Keratinocyte (primary cell): Measurements from ENCODE around the gene XRCC1.

Experiments used
- EZH2 ChIP-seq: IDR thresholded peaks from one replicate; pipeline ENCODE4 v1.6.1; 2012; ENCODE audit warnings: inconsistent platforms, mild to moderate bottlenecking, low read length, moderate library complexity
- TF ChIP-seq, protein P1 (sequence below), 3 experiments: IDR thresholded peaks in 1 of 3; conservative IDR thresholded peaks in 1 of 3; optimal IDR thresholded peaks in 1 of 3; 2 replicates in 2 of 3; 3 replicates in 1 of 3; pipeline versions ENCODE3 to v1.5.1; 2011; ENCODE audit warnings: low read length in 3 of 3, mild to moderate bottlenecking in 3 of 3, moderate library complexity in 2 of 3, control low read depth in 1 of 3, inconsistent platforms in 1 of 3; ENCODE audit not compliant: insufficient read depth in 2 of 3; ENCODE audit errors: extremely low read depth in 1 of 3

DNA sequence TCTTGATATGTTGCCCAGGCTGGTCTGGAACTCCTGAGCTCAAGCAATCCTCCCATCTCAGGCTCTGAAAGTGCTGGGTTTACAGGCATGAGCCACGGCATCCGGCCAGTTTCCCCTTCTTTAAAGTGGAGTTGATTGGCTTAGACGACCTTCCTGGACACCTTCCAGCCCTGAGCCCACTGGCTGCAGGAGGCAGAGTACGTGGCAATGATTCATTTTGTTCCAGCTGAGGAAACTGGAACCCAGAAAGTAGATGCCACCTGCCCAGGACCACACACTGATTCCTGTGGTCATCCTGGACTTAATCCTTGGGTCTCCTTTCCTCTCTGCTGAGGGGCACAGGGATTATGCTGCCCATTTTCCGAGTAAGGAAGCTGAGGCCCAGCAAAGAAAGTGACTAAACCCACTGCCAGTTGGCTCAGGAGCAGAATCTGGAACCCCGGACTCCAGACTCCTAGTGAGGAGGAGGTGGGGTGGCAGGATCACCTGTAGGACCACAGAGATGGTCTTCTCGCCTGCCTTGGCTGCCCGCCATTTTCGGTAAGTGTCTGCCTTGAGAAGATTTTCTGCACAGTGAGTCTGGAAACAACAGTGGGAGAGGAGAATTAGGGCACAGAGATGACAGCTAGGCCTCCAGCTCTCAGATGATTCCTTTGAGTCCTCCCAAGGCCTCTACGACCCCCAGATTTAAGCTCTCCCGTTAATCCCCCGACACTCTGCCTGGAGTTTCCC, 737 bp downstream of the XRCC1 start:
- TF ChIP-seq, protein P1, sequence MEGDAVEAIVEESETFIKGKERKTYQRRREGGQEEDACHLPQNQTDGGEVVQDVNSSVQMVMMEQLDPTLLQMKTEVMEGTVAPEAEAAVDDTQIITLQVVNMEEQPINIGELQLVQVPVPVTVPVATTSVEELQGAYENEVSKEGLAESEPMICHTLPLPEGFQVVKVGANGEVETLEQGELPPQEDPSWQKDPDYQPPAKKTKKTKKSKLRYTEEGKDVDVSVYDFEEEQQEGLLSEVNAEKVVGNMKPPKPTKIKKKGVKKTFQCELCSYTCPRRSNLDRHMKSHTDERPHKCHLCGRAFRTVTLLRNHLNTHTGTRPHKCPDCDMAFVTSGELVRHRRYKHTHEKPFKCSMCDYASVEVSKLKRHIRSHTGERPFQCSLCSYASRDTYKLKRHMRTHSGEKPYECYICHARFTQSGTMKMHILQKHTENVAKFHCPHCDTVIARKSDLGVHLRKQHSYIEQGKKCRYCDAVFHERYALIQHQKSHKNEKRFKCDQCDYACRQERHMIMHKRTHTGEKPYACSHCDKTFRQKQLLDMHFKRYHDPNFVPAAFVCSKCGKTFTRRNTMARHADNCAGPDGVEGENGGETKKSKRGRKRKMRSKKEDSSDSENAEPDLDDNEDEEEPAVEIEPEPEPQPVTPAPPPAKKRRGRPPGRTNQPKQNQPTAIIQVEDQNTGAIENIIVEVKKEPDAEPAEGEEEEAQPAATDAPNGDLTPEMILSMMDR (optimal IDR thresholded peaks at IDR 0.05 in 1 of 3, IDR thresholded peaks at IDR 0.05 in 1 of 3, conservative IDR thresholded peaks at IDR 0.05 in 1 of 3; ENCODE audit: extremely low read depth in 1 of 3, insufficient read depth in 2 of 3, low read length in 3 of 3): no peak
- TF ChIP-seq EZH2: no peak
